Astrocyte (in vitro differentiated cells and primary cell): ENCODE data around the gene SETD2. TPM values are rescaled to one million over a fixed set of nuclear protein-coding genes. Genes with fewer than 3 reads are reported as not detected.

ENCODE experiments used
- DNase-seq: peaks from one replicate; pipeline ENCODE4 v3.0.0-alpha.2; 2010; ENCODE audit warnings: low read depth
- FAIRE-seq: peaks from 2 replicates; lab custom pipeline; 2011; peaks lifted over from hg19 to GRCh38; lab: Jason Lieb, UNC
- H2AFZ ChIP-seq: 2 replicates; pipeline ENCODE4 v1.6.0; 2012; ENCODE audit warnings: low read depth, low read length, inconsistent platforms
- H3K27ac ChIP-seq: 2 replicates; pipeline ENCODE4 v1.5.1; 2011; ENCODE audit warnings: low read depth, low read length, inconsistent platforms
- H3K27me3 ChIP-seq: 2 replicates; pipeline ENCODE4 v1.6.0; 2011; ENCODE audit warnings: low read length, inconsistent platforms; ENCODE audit not compliant: insufficient read depth
- H3K36me3 ChIP-seq: 2 replicates; pipeline ENCODE4 v1.5.1; 2011; ENCODE audit warnings: low read length, inconsistent platforms; ENCODE audit not compliant: insufficient read depth
- H3K4me1 ChIP-seq: 2 replicates; pipeline ENCODE4 v1.5.1; 2011; ENCODE audit warnings: low read length, inconsistent platforms; ENCODE audit not compliant: insufficient read depth
- H3K4me2 ChIP-seq: 2 replicates; pipeline ENCODE4 v1.6.0; 2012; ENCODE audit warnings: low read length, inconsistent platforms
- H3K4me3 ChIP-seq: 2 replicates; pipeline ENCODE4 v1.5.1; 2011; ENCODE audit warnings: low read depth, mild to moderate bottlenecking, low read length, inconsistent platforms; ENCODE audit not compliant: insufficient read depth
- H3K79me2 ChIP-seq: 2 replicates; pipeline ENCODE4 v1.6.0; 2012; ENCODE audit warnings: mild to moderate bottlenecking, low read length, inconsistent platforms; ENCODE audit not compliant: insufficient read depth
- H3K9ac ChIP-seq: 2 replicates; pipeline ENCODE4 v1.6.0; 2012; ENCODE audit warnings: mild to moderate bottlenecking, low read length, inconsistent platforms
- H3K9me3 ChIP-seq: 2 replicates; pipeline ENCODE4 v1.5.1; 2012; ENCODE audit warnings: low read depth, mild to moderate bottlenecking, low read length, inconsistent platforms; ENCODE audit not compliant: insufficient read depth
- H4K20me1 ChIP-seq: 2 replicates; pipeline ENCODE4 v1.6.0; 2012; ENCODE audit warnings: low read length, inconsistent platforms; ENCODE audit not compliant: insufficient read depth
- H3K27ac Mint-ChIP-seq: one replicate; pipeline ENCODE4 v1.8.0; 2021; ENCODE audit warnings: mild to moderate bottlenecking, mixed read lengths; ENCODE audit not compliant: unreplicated experiment
- H3K27me3 Mint-ChIP-seq: one replicate; pipeline ENCODE4 v1.8.0; 2021; ENCODE audit warnings: low read depth, mixed read lengths; ENCODE audit not compliant: unreplicated experiment
- H3K36me3 Mint-ChIP-seq: one replicate; pipeline ENCODE4 v1.8.0; 2021; ENCODE audit warnings: low read depth, mixed read lengths; ENCODE audit not compliant: unreplicated experiment
- H3K4me1 Mint-ChIP-seq: one replicate; pipeline ENCODE4 v1.8.0; 2021; ENCODE audit warnings: low read depth, mixed read lengths; ENCODE audit not compliant: unreplicated experiment
- H3K4me3 Mint-ChIP-seq: one replicate; pipeline ENCODE4 v1.8.0; 2021; ENCODE audit warnings: mild to moderate bottlenecking, moderate library complexity, mixed read lengths; ENCODE audit not compliant: unreplicated experiment
- H3K9me3 Mint-ChIP-seq: one replicate; pipeline ENCODE4 v1.8.0; 2021; ENCODE audit warnings: mild to moderate bottlenecking, mixed read lengths; ENCODE audit not compliant: unreplicated experiment
- CTCF ChIP-seq: IDR thresholded peaks from 2 replicates; pipeline ENCODE4 v1.5.1; 2011; ENCODE audit warnings: low read depth, mild to moderate bottlenecking, inconsistent platforms, low read length, moderate library complexity; ENCODE audit not compliant: insufficient read depth
- EZH2 ChIP-seq: IDR thresholded peaks from 2 replicates; pipeline ENCODE4 v1.6.1; 2012; ENCODE audit warnings: mild to moderate bottlenecking, low read length, inconsistent platforms; ENCODE audit not compliant: insufficient read depth
- total RNA-seq: library from RNA; stranded (reverse); gene quantifications from 2 replicates; pipeline ENCODE4 v1.2.1, GENCODE V29; 2021

Gene SETD2
- total RNA-seq, 1 donor from 2014 or later, result 46.5 TPM

GRCh38 chr3:47024932-47025331 lies 139.0 kb downstream of the SETD2 start:
- DNase-seq, result peak; percentile 35
- H3K79me2 ChIP-seq, result peaks cover 64% of the 10 kb centered on the region

GRCh38 chr3:47022641-47023071 lies 141.3 kb downstream of the SETD2 start:
- H3K36me3 ChIP-seq, result peaks cover 15% of the 10 kb centered on the region
- H3K36me3 Mint-ChIP-seq, result peaks cover 18% of the 10 kb centered on the region
- no peaks in the 10 kb centered on the region for H3K27me3 ChIP-seq
- no peak overlapping the region for H3K4me3 Mint-ChIP-seq
- no peak overlapping the region for H2AFZ ChIP-seq
- H3K9me3 Mint-ChIP-seq, result no peaks in the 10 kb centered on the region
- H3K4me3 ChIP-seq, result no peak overlapping the region
- peaks cover 17% of the 10 kb centered on the region for H3K4me1 Mint-ChIP-seq
- no peak overlapping the region for H3K9ac ChIP-seq
- no peak overlapping the region for H3K27ac Mint-ChIP-seq
- no peak overlapping the region for H3K4me2 ChIP-seq
- FAIRE-seq (no peak), DNase-seq (no peak)
- H3K79me2 ChIP-seq, result peaks cover 60% of the 10 kb centered on the region
- H3K27me3 Mint-ChIP-seq, result no peaks in the 10 kb centered on the region
- TF ChIP-seq EZH2 (no peak), CTCF (no peak)
- peaks cover 11% of the 10 kb centered on the region for H3K4me1 ChIP-seq
- H3K27ac ChIP-seq, result no peak overlapping the region
- no peaks in the 10 kb centered on the region for H3K9me3 ChIP-seq
- peaks cover 51% of the 10 kb centered on the region for H4K20me1 ChIP-seq

More at GRCh38 chr3:47024932-47025331, 139.0 kb downstream of the SETD2 start:
- H2AFZ ChIP-seq, result no peak overlapping the region
- no peaks in the 10 kb centered on the region for H3K27me3 ChIP-seq
- no peak overlapping the region for H3K4me2 ChIP-seq
- H3K9ac ChIP-seq, result no peak overlapping the region
- H4K20me1 ChIP-seq, result peaks cover 46% of the 10 kb centered on the region
- H3K27me3 Mint-ChIP-seq, result no peaks in the 10 kb centered on the region
- H3K36me3 Mint-ChIP-seq, result peaks cover 11% of the 10 kb centered on the region
- H3K4me1 ChIP-seq, result no peaks in the 10 kb centered on the region
- peak overlapping the region; percentile 14 for H3K4me3 Mint-ChIP-seq
- H3K9me3 Mint-ChIP-seq, result no peaks in the 10 kb centered on the region
- FAIRE-seq, result no peak
- peaks cover 17% of the 10 kb centered on the region for H3K4me1 Mint-ChIP-seq
- peaks cover 11% of the 10 kb centered on the region for H3K36me3 ChIP-seq
- H3K27ac Mint-ChIP-seq, result no peak overlapping the region
- TF ChIP-seq EZH2, result no peak
- TF ChIP-seq CTCF, result no peak
- no peak overlapping the region for H3K27ac ChIP-seq
- no peaks in the 10 kb centered on the region for H3K9me3 ChIP-seq
- H3K4me3 ChIP-seq, result no peak overlapping the region

- Histone ChIP-seq H3K27ac (no peak overlapping the region), H3K27me3 (no peaks in the 10 kb centered on the region), H3K4me1 (peaks cover 29% of the 10 kb centered on the region), H2AFZ (no peak overlapping the region), H4K20me1 (peaks cover 52% of the 10 kb centered on the region), H3K36me3 (peaks cover 19% of the 10 kb centered on the region), H3K4me3 (no peak overlapping the region), H3K79me2 (peaks cover 49% of the 10 kb centered on the region), H3K9me3 (no peaks in the 10 kb centered on the region), H3K4me2 (no peak overlapping the region), H3K9ac (no peak overlapping the region)
- Mint-ChIP-seq H3K4me3 (no peak overlapping the region), H3K36me3 (peaks cover 20% of the 10 kb centered on the region), H3K9me3 (no peaks in the 10 kb centered on the region), H3K4me1 (peaks cover 37% of the 10 kb centered on the region), H3K27me3 (no peaks in the 10 kb centered on the region), H3K27ac (no peak overlapping the region)
- no peak for DNase-seq
- FAIRE-seq, result no peak
- TF ChIP-seq CTCF, result no peak
- no peak for TF ChIP-seq EZH2
Measured at GRCh38 chr3:47020311-47020710, 143.6 kb downstream of the SETD2 start.
